Activated CD4-positive, alpha-beta memory T cell treated with anti-CD3 and anti-CD28 coated beads for 36 hours (primary cell): ENCODE measurements around the gene FAM118B. TPM values are rescaled to one million over a fixed set of nuclear protein-coding genes. Genes with fewer than 3 reads are reported as not detected.

Experiments
- CTCF ChIA-PET: fragments of 350-600 bp; sonication (Branson Sonifier 250); formaldehyde crosslinking; loops from one replicate; lab custom pipeline; 2021; ENCODE audit warnings: antibody characterized with exemption, inconsistent platforms; lab: Charles Lee
- POLR2A ChIA-PET: fragments of 350-600 bp; sonication (Branson Sonifier 250); formaldehyde crosslinking; loops from one replicate; lab custom pipeline; 2021; ENCODE audit warnings: antibody characterized with exemption; lab: Charles Lee
- DNase-seq: peaks from one replicate; pipeline ENCODE4 v3.0.0-alpha.2; 2020
- H3K27ac Mint-ChIP-seq: one replicate; pipeline ENCODE4 v1.8.0; 2021; ENCODE audit warnings: mixed read lengths
- H3K27me3 Mint-ChIP-seq: one replicate; pipeline ENCODE4 v1.8.0; 2021; ENCODE audit warnings: mixed read lengths
- H3K36me3 Mint-ChIP-seq: one replicate; pipeline ENCODE4 v1.8.0; 2021; ENCODE audit warnings: mixed read lengths
- H3K4me1 Mint-ChIP-seq: one replicate; pipeline ENCODE4 v1.8.0; 2021; ENCODE audit warnings: low read depth, mixed read lengths
- H3K4me3 Mint-ChIP-seq: one replicate; pipeline ENCODE4 v1.8.0; 2021; ENCODE audit warnings: mild to moderate bottlenecking, mixed read lengths
- H3K9me3 Mint-ChIP-seq: one replicate; pipeline ENCODE4 v1.8.0; 2021; ENCODE audit warnings: mixed read lengths
- intact Hi-C: fragments of 100-400 bp; cut with micrococcal nuclease; formaldehyde crosslinking; loops from one replicate; pipeline ENCODE4 v1.15.1; 2023
- total RNA-seq, 2 experiments: library from RNA; stranded (reverse); gene quantifications; one replicate each; pipeline ENCODE4 v1.2.3, GENCODE V29; 2021

The FAM118B gene
- total RNA-seq: 1 to 10 TPM; 8.0 to 9.7 TPM

DNA sequence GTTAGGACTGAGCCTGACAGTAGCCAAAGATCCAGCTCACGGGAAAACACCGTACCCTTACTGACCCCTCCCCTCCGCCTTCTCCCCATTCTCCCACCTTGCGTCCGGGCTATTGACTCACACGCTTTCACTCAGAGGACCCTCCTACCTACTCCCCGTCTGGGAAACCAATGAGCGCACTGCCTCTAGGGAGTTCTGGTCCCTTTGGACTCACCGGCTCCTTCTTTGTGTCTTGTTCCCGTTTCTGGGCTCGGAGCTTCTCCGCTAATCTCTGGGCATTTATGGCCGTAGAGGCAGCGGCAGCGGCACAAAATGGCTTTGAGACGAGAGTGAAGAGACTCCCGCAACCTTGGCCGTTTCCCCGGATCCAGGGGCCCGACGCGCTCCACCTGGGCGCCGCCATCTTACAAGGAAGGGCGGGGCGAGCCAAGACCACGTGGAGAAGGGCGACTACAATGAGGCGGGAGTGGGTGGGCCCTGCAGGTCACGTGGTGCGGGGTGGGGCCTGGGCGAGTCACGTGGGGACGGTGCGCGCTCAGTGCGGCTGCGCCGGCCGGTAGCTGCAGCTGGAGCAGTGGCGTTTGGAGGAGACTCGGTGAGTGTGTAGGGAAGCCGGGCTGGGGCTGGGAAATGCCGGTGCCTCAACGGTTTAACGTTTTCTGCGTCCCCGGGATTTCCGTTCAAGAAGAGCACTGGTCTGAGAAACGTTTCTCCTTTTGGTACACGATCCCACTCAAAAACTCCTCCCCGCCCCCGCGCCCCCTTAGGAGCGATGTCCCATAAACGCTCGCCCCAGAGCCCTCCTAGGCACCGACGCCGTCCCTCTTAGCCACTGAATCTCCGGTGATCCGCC is at the start of gene FAM118B, which contains the start of gene RPUSD4:
TSS of gene FAM118B (plus strand) at position 547 of the 853 bp plus-strand sequence. CDS start 23,220 bp downstream, outside the sequence.
TSS of gene RPUSD4 (minus strand) at position 415 of the 853 bp plus-strand sequence. CDS start at position 403, 12 bp downstream.
- peak within 1 kb of the TSS; percentile 98 for H3K4me3 Mint-ChIP-seq
- peaks cover 41% of the 10 kb centered on the region for H3K4me1 Mint-ChIP-seq
- ChIA-PET POLR2A (interaction anchor here (1.3 to 3.0 kb wide), 3 partner anchors 56 to 142 kb away, joined by 3 to 8 read pairs (median 3); partner anchors contain the start of genes FOXRED1 and SRPRA), CTCF (interaction anchor here (0.5 to 1.5 kb wide), 3 partner anchors 273 to 308 kb away, joined by 3 to 5 read pairs (median 4); partner anchors contain the start of gene PUS3)
- intact Hi-C loops: loop anchor here (1.0 kb wide), 7 partner anchors 57 to 619 kb away; partner anchors contain the start of genes DCPS, HYLS1, SRPRA and STT3A
- H3K27ac Mint-ChIP-seq: peak within 1 kb of the TSS; percentile 89
- peak; percentile 99 for DNase-seq
- no peaks in the 10 kb centered on the region for H3K27me3 Mint-ChIP-seq
- peaks cover 19% of the 10 kb centered on the region for H3K36me3 Mint-ChIP-seq
- no peaks in the 10 kb centered on the region for H3K9me3 Mint-ChIP-seq

GRCh38 chr11:126162306-126163030 is 49.1 kb upstream of the FAM118B start:
- Mint-ChIP-seq H3K27me3 (peaks cover 4% of the 10 kb centered on the region), H3K27ac (no peak overlapping the region), H3K36me3 (no peaks in the 10 kb centered on the region), H3K9me3 (no peaks in the 10 kb centered on the region), H3K4me3 (no peak overlapping the region), H3K4me1 (peaks cover 2% of the 10 kb centered on the region)
- intact Hi-C loops: no loop called here
- CTCF ChIA-PET: no interaction called here
- DNase-seq: no peak
- POLR2A ChIA-PET: no interaction called here

DNA sequence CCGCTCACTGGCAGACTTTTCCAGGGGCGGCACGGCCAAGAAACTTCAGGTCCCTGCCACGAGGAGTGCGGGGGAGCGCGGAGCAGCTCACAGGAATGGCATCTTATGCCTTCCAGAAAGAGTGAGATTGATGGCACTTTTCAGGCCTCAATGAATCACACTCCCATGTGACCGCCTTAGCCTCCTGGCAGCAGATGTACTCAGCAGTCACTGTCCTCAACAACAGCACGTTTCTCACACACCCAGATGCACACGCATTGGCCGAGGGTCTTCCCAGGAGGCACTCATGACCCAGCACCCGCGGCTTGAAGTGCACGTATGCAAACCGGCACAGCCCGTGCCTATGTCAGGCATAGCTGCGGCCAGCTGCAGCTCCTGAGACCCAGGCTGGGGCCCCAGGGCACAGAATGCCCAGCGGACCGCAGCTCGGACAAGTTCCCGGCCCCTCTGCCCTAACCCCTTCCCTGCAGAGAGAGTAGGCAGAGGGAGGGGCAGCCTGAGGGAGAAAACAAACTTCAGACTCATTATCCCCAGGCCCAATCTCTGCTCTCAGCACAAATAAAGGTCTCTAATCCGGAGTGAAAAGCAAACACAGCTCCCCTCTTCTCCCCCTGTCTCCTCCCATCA is 48.4 kb upstream of the FAM118B start:
- ChIA-PET CTCF (no interaction called here), POLR2A (no interaction called here)
- Mint-ChIP-seq H3K9me3 (no peaks in the 10 kb centered on the region), H3K36me3 (no peaks in the 10 kb centered on the region), H3K4me1 (peaks cover 2% of the 10 kb centered on the region), H3K27ac (no peak overlapping the region), H3K4me3 (no peak overlapping the region), H3K27me3 (peaks cover 4% of the 10 kb centered on the region)
- intact Hi-C loops: no loop called here
- DNase-seq: no peak

GRCh38 chr11:126163779-126164178 is 47.8 kb upstream of the FAM118B start:
- Mint-ChIP-seq H3K36me3 (no peaks in the 10 kb centered on the region), H3K4me1 (peaks cover 2% of the 10 kb centered on the region), H3K9me3 (no peaks in the 10 kb centered on the region), H3K4me3 (no peak overlapping the region), H3K27ac (no peak overlapping the region), H3K27me3 (peaks cover 4% of the 10 kb centered on the region)
- POLR2A ChIA-PET: no interaction called here
- intact Hi-C loops: no loop called here
- DNase-seq: no peak
- CTCF ChIA-PET: no interaction called here

- intact Hi-C loops: no loop called here
- Mint-ChIP-seq H3K9me3 (no peaks in the 10 kb centered on the region), H3K4me1 (peaks cover 2% of the 10 kb centered on the region), H3K4me3 (no peak overlapping the region), H3K36me3 (no peaks in the 10 kb centered on the region), H3K27me3 (peaks cover 8% of the 10 kb centered on the region), H3K27ac (no peak overlapping the region)
- ChIA-PET CTCF (no interaction called here), POLR2A (no interaction called here)
- no peak for DNase-seq
These were observed 46.8 kb upstream of the FAM118B start for GRCh38 chr11:126164781-126165180.

DNA sequence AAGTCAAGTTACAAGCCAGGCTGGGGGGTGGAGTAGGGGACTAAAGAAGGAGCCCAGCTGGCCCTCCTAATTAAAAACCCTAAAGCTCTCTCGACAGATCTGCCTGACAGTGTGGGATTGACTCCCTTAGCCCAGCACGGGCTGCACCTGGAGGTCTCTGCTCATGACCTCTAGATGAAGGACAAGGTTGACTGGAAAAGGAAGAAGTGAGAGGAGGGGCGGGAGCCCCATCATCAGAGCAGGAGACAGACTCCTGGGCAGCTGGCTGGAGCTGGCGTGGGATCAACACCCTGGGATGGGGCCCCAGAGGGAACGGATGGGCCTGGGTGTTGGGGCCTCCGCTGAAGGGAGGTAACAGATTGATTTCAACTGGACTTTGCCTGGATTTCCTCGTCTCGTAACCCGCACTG is 46.3 kb upstream of the FAM118B start:
- CTCF ChIA-PET: no interaction called here
- Mint-ChIP-seq H3K9me3 (no peaks in the 10 kb centered on the region), H3K27ac (no peak overlapping the region), H3K27me3 (peaks cover 8% of the 10 kb centered on the region), H3K4me1 (peaks cover 2% of the 10 kb centered on the region), H3K36me3 (no peaks in the 10 kb centered on the region), H3K4me3 (no peak overlapping the region)
- POLR2A ChIA-PET: no interaction called here
- intact Hi-C loops: no loop called here
- DNase-seq: no peak

GRCh38 chr11:126165757-126166156 is 45.8 kb upstream of the FAM118B start:
- H3K27me3 Mint-ChIP-seq: peaks cover 8% of the 10 kb centered on the region
- ChIA-PET CTCF (no interaction called here), POLR2A (no interaction called here)
- no peaks in the 10 kb centered on the region for H3K36me3 Mint-ChIP-seq
- no peak overlapping the region for H3K4me3 Mint-ChIP-seq
- DNase-seq: no peak
- no peak overlapping the region for H3K27ac Mint-ChIP-seq
- peaks cover 2% of the 10 kb centered on the region for H3K4me1 Mint-ChIP-seq
- intact Hi-C loops: no loop called here
- no peaks in the 10 kb centered on the region for H3K9me3 Mint-ChIP-seq

DNA sequence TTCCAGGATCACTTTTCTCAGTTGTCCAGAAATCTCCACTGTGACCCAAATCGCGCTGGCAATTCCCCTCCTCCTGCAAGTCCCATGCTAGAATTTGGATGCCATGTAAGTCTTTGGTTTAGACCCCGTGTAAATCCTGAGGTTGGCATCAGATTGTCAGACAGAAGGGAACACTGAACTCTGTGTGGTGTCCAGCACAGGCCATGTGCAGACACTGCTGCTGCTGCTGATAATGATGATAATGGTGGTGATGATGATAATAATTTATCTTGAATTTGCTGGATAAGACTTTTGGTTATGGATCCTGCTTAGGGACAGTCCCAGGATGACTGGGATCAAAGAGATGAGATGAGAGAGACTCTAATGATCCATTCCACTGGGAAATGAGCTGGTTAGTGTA is 45.2 kb upstream of the FAM118B start:
- Mint-ChIP-seq H3K4me1 (peaks cover 2% of the 10 kb centered on the region), H3K27ac (no peak overlapping the region), H3K36me3 (no peaks in the 10 kb centered on the region), H3K9me3 (no peaks in the 10 kb centered on the region), H3K4me3 (no peak overlapping the region), H3K27me3 (peaks cover 11% of the 10 kb centered on the region)
- DNase-seq: no peak
- intact Hi-C loops: no loop called here
- ChIA-PET POLR2A (no interaction called here), CTCF (no interaction called here)

- H3K4me1 Mint-ChIP-seq: peaks cover 2% of the 10 kb centered on the region
- no peaks in the 10 kb centered on the region for H3K36me3 Mint-ChIP-seq
- H3K9me3 Mint-ChIP-seq: no peaks in the 10 kb centered on the region
- H3K4me3 Mint-ChIP-seq: no peak overlapping the region
- intact Hi-C loops: no loop called here
- no peak for DNase-seq
- CTCF ChIA-PET: no interaction called here
- POLR2A ChIA-PET: no interaction called here
- H3K27me3 Mint-ChIP-seq: peaks cover 14% of the 10 kb centered on the region
- no peak overlapping the region for H3K27ac Mint-ChIP-seq
These were observed 44.1 kb upstream of the FAM118B start for GRCh38 chr11:126167488-126167887.

DNA sequence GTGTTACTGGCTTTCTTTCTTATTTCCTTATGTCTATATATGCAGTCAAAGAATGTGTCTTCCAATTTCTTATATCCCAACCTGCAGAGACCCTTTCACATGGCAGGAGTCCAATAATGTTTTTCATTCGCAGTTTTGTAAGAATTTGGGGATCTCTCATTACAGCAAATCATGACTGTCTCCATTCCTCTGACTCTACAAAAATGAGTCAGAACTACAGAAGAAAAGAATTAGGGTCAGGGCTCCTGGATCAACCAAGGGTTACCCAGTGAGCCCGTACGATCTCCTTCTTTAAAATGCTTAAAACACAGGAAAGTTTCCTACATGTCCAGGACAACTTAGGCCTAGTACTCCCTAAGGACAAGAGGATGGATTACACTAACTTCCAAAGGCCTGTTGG is 42.3 kb upstream of the FAM118B start:
- no peaks in the 10 kb centered on the region for H3K36me3 Mint-ChIP-seq
- H3K27ac Mint-ChIP-seq: no peak overlapping the region
- intact Hi-C loops: no loop called here
- DNase-seq: no peak
- CTCF ChIA-PET: no interaction called here
- no peaks in the 10 kb centered on the region for H3K4me1 Mint-ChIP-seq
- peaks cover 20% of the 10 kb centered on the region for H3K27me3 Mint-ChIP-seq
- POLR2A ChIA-PET: no interaction called here
- no peaks in the 10 kb centered on the region for H3K9me3 Mint-ChIP-seq
- no peak overlapping the region for H3K4me3 Mint-ChIP-seq

GRCh38 chr11:126172596-126173038 is 39.0 kb upstream of the FAM118B start:
- Mint-ChIP-seq H3K27me3 (peaks cover 16% of the 10 kb centered on the region), H3K4me1 (no peaks in the 10 kb centered on the region), H3K27ac (no peak overlapping the region), H3K36me3 (no peaks in the 10 kb centered on the region), H3K4me3 (no peak overlapping the region), H3K9me3 (no peaks in the 10 kb centered on the region)
- CTCF ChIA-PET: no interaction called here
- intact Hi-C loops: no loop called here
- POLR2A ChIA-PET: no interaction called here
- DNase-seq: no peak

DNA sequence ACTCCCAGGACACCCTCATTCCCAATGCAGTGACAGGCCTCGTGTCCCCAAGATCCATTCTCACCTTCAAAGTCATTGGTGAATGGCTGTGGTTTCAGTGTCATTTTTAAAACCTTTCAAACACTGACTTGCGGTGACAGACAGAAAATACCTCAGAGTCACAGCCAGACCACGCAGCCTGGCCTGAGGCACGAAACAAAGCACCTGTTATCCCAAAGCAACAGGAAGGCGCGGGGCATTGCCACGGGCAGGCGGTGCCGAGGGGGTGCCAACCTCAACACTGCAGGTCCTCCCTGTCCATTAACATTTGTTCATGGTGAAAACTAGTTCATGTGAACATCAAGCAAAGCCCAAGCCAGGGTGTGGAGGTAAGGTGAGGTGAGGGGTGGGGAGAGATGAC is 38.3 kb upstream of the FAM118B start:
- H3K4me3 Mint-ChIP-seq: no peak overlapping the region
- no peaks in the 10 kb centered on the region for H3K4me1 Mint-ChIP-seq
- ChIA-PET CTCF (no interaction called here), POLR2A (no interaction called here)
- no peak overlapping the region for H3K27ac Mint-ChIP-seq
- no peaks in the 10 kb centered on the region for H3K9me3 Mint-ChIP-seq
- DNase-seq: no peak
- intact Hi-C loops: no loop called here
- H3K36me3 Mint-ChIP-seq: no peaks in the 10 kb centered on the region
- H3K27me3 Mint-ChIP-seq: peaks cover 16% of the 10 kb centered on the region
